Activated CD4-positive, alpha-beta T cell treated with anti-CD3 and anti-CD28 coated beads for 1 hour (primary cell): Measurements from ENCODE around the gene LCMT1.
A peak's percentile ranks its signal among the peaks of the same experiment; 100 is the strongest.
"Not testable (repeated sequence)": the region's sequence is repeated elsewhere in the genome, so short reads cannot be mapped to it uniquely, and the experiment has no call there.

Experiments used
- DNase-seq: peaks from one replicate; pipeline ENCODE4 v3.0.0-alpha.2; 2020

The LCMT1 gene

GRCh38 chr16:25111403-25112166 lies at the start of gene LCMT1:
Gene LCMT1, plus strand, starts transcription at chr16:25111742. Its CDS starts 142 bp downstream, at chr16:25111884.
- DNase-seq = peak; percentile 85

GRCh38 chr16:25063102-25063501 lies 48.4 kb upstream of the LCMT1 start:
- no peak for DNase-seq

GRCh38 chr16:25063865-25064264 lies 47.7 kb upstream of the LCMT1 start:
- no peak for DNase-seq

- not testable (repeated sequence) for DNase-seq
Observed at GRCh38 chr16:25064281-25064680, 47.3 kb upstream of the LCMT1 start.

- no peak for DNase-seq
Observed at GRCh38 chr16:25064937-25065336, 46.6 kb upstream of the LCMT1 start.

- no peak for DNase-seq
Observed at GRCh38 chr16:25065899-25066298, 45.6 kb upstream of the LCMT1 start.

- no peak for DNase-seq
Observed at GRCh38 chr16:25066426-25066746, 45.2 kb upstream of the LCMT1 start.

GRCh38 chr16:25066747-25067631 lies 44.6 kb upstream of the LCMT1 start:
- DNase-seq = peak; percentile 71

GRCh38 chr16:25073854-25074253 lies 37.7 kb upstream of the LCMT1 start:
- no peak for DNase-seq

GRCh38 chr16:25078386-25078978 lies 33.1 kb upstream of the LCMT1 start:
- no peak for DNase-seq

- no peak for DNase-seq
Observed at GRCh38 chr16:25079637-25080378, 31.7 kb upstream of the LCMT1 start.

GRCh38 chr16:25080420-25081131 lies 31.0 kb upstream of the LCMT1 start:
- DNase-seq = no peak

GRCh38 chr16:25081702-25082101 lies 29.8 kb upstream of the LCMT1 start:
- no peak for DNase-seq

GRCh38 chr16:25083065-25083464 lies 28.5 kb upstream of the LCMT1 start:
- no peak for DNase-seq

- no peak for DNase-seq
Observed at GRCh38 chr16:25083701-25084100, 27.8 kb upstream of the LCMT1 start.

- no peak for DNase-seq
Observed at GRCh38 chr16:25084797-25085196, 26.7 kb upstream of the LCMT1 start.

GRCh38 chr16:25087761-25088160 lies 23.8 kb upstream of the LCMT1 start:
- no peak for DNase-seq

GRCh38 chr16:25089351-25089750 lies 22.2 kb upstream of the LCMT1 start:
- DNase-seq = no peak

- no peak for DNase-seq
Observed at GRCh38 chr16:25092441-25092840, 19.1 kb upstream of the LCMT1 start.

- DNase-seq = no peak
Observed at GRCh38 chr16:25093208-25094061, 18.1 kb upstream of the LCMT1 start.

- DNase-seq = no peak
Observed at GRCh38 chr16:25094596-25094995, 16.9 kb upstream of the LCMT1 start.
